Activated CD4-positive, alpha-beta memory T cell treated with anti-CD3 and anti-CD28 coated beads, Interleukin-2, amount 10 ng/mL, durations not matched to agents 7 days and 5 days (primary cell): ENCODE data around the gene SAPCD1. TPM values are rescaled to one million over a fixed set of nuclear protein-coding genes. Genes with fewer than 3 reads are reported as not detected.
A peak's percentile ranks its signal among the peaks of the same experiment; 100 is the strongest.

ENCODE experiments used
- CTCF ChIA-PET: fragments of 350-600 bp; sonication (Branson Sonifier 250); formaldehyde crosslinking; loops from one replicate; lab custom pipeline; 2021; ENCODE audit warnings: antibody characterized with exemption, inconsistent platforms; lab: Charles Lee
- POLR2A ChIA-PET: fragments of 350-600 bp; sonication (Branson Sonifier 250); formaldehyde crosslinking; loops from one replicate; lab custom pipeline; 2021; ENCODE audit warnings: antibody characterized with exemption; lab: Charles Lee
- DNase-seq: peaks from one replicate; pipeline ENCODE4 v3.0.0-alpha.2; 2020
- H3K27ac Mint-ChIP-seq: one replicate; pipeline ENCODE4 v1.8.0; 2021; ENCODE audit warnings: mild to moderate bottlenecking, mixed read lengths
- H3K27me3 Mint-ChIP-seq: one replicate; pipeline ENCODE4 v1.8.0; 2021; ENCODE audit warnings: mixed read lengths
- H3K36me3 Mint-ChIP-seq: one replicate; pipeline ENCODE4 v1.8.0; 2021; ENCODE audit warnings: low read depth, mixed read lengths
- H3K4me1 Mint-ChIP-seq: one replicate; pipeline ENCODE4 v1.8.0; 2021; ENCODE audit warnings: mixed read lengths
- H3K4me3 Mint-ChIP-seq: one replicate; pipeline ENCODE4 v1.8.0; 2021; ENCODE audit warnings: mild to moderate bottlenecking, mixed read lengths
- H3K9me3 Mint-ChIP-seq: one replicate; pipeline ENCODE4 v1.8.0; 2021; ENCODE audit warnings: mixed read lengths
- total RNA-seq, 2 experiments: library from RNA; stranded (reverse); gene quantifications; one replicate each; pipeline ENCODE4 v1.2.3, GENCODE V29; 2021

The SAPCD1 gene
- total RNA-seq, 2 experiments from 2014 or later = 10.7 to 14.6 TPM

GRCh38 chr6:31776989-31777666 is 14.7 kb downstream of the SAPCD1 start, which contains the start of gene VWA7:
TSS of gene VWA7 (minus strand) at chr6:31777328. CDS start at chr6:31776779, 549 bp downstream.
- CTCF ChIA-PET = interaction anchor here (0.8 to 1.4 kb wide), 3 partner anchors 8 to 92 kb away, joined by 3 to 9 read pairs (median 5); no protein-coding TSS in a partner anchor
- DNase-seq = peak; percentile 83
- peaks cover 43% of the 10 kb centered on the region for H3K4me1 Mint-ChIP-seq
- no peaks in the 10 kb centered on the region for H3K27me3 Mint-ChIP-seq
- peaks cover 22% of the 10 kb centered on the region for H3K36me3 Mint-ChIP-seq
- peak within 1 kb of the TSS; percentile 63 for H3K4me3 Mint-ChIP-seq
- H3K27ac Mint-ChIP-seq = peak within 1 kb of the TSS; percentile 84
- POLR2A ChIA-PET = interaction anchor here (0.6 to 3.2 kb wide), 13 partner anchors 9 to 282 kb away, joined by 3 to 14 read pairs (median 5); partner anchors contain the start of genes BAG6, DDAH2, GPANK1 and HSPA1B
- H3K9me3 Mint-ChIP-seq = no peaks in the 10 kb centered on the region

- no peaks in the 10 kb centered on the region for H3K27me3 Mint-ChIP-seq
- peaks cover 39% of the 10 kb centered on the region for H3K4me1 Mint-ChIP-seq
- no peak overlapping the region for H3K4me3 Mint-ChIP-seq
- H3K36me3 Mint-ChIP-seq = peaks cover 24% of the 10 kb centered on the region
- no peaks in the 10 kb centered on the region for H3K9me3 Mint-ChIP-seq
- DNase-seq = no peak
- peak overlapping the region; percentile 84 for H3K27ac Mint-ChIP-seq
- POLR2A ChIA-PET = interaction anchor here (0.6 to 3.2 kb wide), 13 partner anchors 8 to 283 kb away, joined by 3 to 14 read pairs (median 5); partner anchors contain the start of genes BAG6, DDAH2, GPANK1 and HSPA1B
- CTCF ChIA-PET = interaction anchor here (0.8 to 1.4 kb wide), 3 partner anchors 8 to 93 kb away, joined by 3 to 9 read pairs (median 5); no protein-coding TSS in a partner anchor
These were observed 15.2 kb downstream of the SAPCD1 start for GRCh38 chr6:31777667-31778050.

DNA sequence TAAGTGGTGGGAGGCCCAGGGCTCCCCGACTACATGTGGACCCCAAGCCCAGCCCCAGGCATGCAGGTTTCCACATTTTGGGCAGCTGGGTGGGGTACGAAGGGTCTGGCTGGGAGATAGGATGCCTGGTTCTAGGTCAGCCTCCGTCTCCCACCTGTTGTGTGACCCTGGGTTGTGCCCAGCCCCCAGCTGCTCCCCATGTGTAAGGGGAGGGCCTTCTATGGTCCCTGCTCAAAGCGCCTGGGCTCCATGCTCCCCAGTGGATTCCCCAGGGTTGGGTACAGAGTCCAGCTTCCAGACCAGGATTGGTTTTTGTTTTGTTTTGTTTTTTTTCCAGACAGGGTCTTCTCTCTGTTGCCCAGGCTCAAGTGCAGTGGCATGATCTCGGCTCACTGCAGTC is 15.7 kb downstream of the SAPCD1 start:
- H3K27ac Mint-ChIP-seq = peak overlapping the region; percentile 84
- POLR2A ChIA-PET = interaction anchor here (0.9 to 3.2 kb wide), 10 partner anchors 11 to 284 kb away, joined by 3 to 14 read pairs (median 8); partner anchors contain the start of genes DDAH2, GPANK1, HSPA1B and MSH5

DNA sequence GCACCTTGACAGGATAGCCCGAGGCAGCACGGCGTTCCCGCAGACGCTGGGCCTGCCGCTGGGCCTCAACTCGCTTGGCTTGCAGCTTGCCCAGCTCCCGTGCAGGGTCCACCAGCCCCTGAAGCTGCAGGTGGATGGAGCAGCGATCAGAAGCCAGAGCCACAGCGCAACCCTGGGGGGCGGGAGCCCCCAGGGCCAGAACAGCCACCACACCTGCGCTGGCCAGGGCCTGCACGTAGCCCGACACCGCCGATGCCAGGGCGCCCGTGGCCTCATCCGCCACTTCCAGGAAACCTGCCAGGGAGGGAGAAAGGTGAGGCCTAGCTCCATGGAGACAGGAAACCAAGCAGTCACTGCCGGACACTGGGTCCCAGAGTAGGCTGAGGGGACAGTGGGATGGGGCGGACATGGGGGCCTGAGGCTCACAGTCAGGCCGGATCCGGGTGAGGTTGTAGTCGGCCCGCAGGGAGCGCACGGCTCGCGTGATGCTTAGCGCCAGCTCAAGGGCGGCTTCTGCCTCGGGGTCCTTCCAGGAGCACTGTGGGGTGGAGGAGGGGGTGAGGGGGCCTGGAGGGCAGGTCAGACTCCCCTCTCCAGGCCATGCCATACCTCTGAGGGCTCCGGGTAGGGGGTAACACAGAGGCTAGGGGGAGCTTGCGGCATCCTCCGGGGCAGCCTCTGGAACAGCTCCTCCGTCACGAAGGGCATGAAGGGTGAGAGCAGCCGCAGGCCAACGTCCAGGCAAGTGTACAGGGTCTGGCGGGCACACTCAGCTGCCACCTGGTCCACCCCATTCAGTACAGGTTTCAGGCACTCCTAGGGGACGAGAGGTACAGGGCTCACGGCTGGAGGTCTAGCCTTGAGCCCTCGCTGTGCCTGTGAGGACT is 16.8 kb downstream of the SAPCD1 start:
- H3K4me3 Mint-ChIP-seq = no peak overlapping the region
- CTCF ChIA-PET = interaction anchor here (1.4 to 1.7 kb wide), 2 partner anchors 9 to 12 kb away, joined by 3 to 6 read pairs; no protein-coding TSS in a partner anchor
- H3K36me3 Mint-ChIP-seq = peaks cover 33% of the 10 kb centered on the region
- H3K4me1 Mint-ChIP-seq = peaks cover 32% of the 10 kb centered on the region
- no peaks in the 10 kb centered on the region for H3K27me3 Mint-ChIP-seq
- H3K9me3 Mint-ChIP-seq = no peaks in the 10 kb centered on the region
- POLR2A ChIA-PET = interaction anchor here (1.5 to 3.2 kb wide), 7 partner anchors 9 to 87 kb away, joined by 4 to 14 read pairs (median 7); partner anchors contain the start of genes DDAH2, HSPA1B and VARS1
- no peak overlapping the region for H3K27ac Mint-ChIP-seq
- no peak for DNase-seq

More for the DNA sequence above, 15.7 kb downstream of the SAPCD1 start:
- CTCF ChIA-PET = interaction anchor here (1.2 to 1.4 kb wide), 2 partner anchors 9 to 12 kb away, joined by 5 to 9 read pairs; no protein-coding TSS in a partner anchor
- Mint-ChIP-seq H3K4me3 (no peak overlapping the region), H3K36me3 (peaks cover 28% of the 10 kb centered on the region), H3K27me3 (no peaks in the 10 kb centered on the region), H3K9me3 (no peaks in the 10 kb centered on the region), H3K4me1 (peaks cover 35% of the 10 kb centered on the region)
- DNase-seq = no peak

GRCh38 chr6:31779908-31780307 is 17.5 kb downstream of the SAPCD1 start:
- Mint-ChIP-seq H3K4me1 (peaks cover 31% of the 10 kb centered on the region), H3K9me3 (no peaks in the 10 kb centered on the region), H3K27me3 (no peaks in the 10 kb centered on the region), H3K27ac (no peak overlapping the region), H3K4me3 (no peak overlapping the region), H3K36me3 (peaks cover 39% of the 10 kb centered on the region)
- POLR2A ChIA-PET = interaction anchor here (1.5 to 3.2 kb wide), 3 partner anchors 10 to 16 kb away, joined by 4 to 14 read pairs (median 7); partner anchors contain the start of gene VARS1
- no peak for DNase-seq
- CTCF ChIA-PET = interaction anchor here (1.4 to 1.7 kb wide), 2 partner anchors 10 to 11 kb away, joined by 3 to 6 read pairs; no protein-coding TSS in a partner anchor

DNA sequence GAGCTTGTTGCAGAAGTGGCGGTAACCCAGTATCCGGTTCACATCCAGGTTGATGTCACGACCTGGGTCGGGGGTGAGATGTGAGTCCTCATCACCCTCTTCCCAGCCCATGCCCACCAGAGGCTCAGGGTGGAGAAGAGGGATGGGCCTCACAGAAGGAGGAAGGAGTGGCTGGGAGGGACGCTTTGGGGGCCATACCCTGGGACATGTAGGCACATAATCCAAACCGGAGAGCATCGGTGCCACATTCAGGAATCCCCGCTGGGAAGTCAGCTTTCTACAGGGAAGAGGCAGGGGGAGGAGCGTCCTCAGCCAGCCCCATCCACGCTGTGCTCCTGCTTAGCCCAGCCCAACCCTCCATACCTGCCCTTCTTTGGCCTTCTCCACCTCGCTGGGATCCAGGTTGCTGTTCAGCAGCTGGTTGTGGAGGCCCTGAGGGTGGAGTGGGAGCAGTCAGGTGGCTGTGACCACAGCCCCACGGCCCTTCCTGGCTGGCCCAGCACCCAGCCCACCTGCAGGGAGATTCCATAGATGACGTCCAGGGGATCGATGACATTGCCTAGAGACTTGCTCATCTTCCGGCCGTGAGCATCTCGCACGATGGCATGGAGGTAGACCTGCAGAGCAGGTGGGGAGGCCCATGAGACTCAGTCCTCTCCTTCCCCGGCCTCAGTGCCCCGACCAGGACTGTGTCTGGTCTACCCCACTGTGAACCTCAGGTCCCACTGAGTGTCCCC is 18.2 kb downstream of the SAPCD1 start:
- Mint-ChIP-seq H3K4me1 (peaks cover 23% of the 10 kb centered on the region), H3K27ac (no peak overlapping the region), H3K4me3 (no peak overlapping the region), H3K36me3 (peaks cover 37% of the 10 kb centered on the region), H3K9me3 (no peaks in the 10 kb centered on the region), H3K27me3 (no peaks in the 10 kb centered on the region)
- ChIA-PET CTCF (interaction anchor here (1.4 to 1.7 kb wide), 2 partner anchors 10 to 11 kb away, joined by 3 to 6 read pairs; no protein-coding TSS in a partner anchor), POLR2A (interaction anchor here (2.4 kb wide), 1 partner anchor 10 kb away, joined by 7 read pairs; no protein-coding TSS in a partner anchor)
- DNase-seq = no peak

- H3K36me3 Mint-ChIP-seq = peaks cover 40% of the 10 kb centered on the region
- DNase-seq = no peak
- H3K27ac Mint-ChIP-seq = no peak overlapping the region
- H3K9me3 Mint-ChIP-seq = no peaks in the 10 kb centered on the region
- ChIA-PET CTCF (interaction anchor here (0.8 kb wide), 1 partner anchor 17 kb away, joined by 3 read pairs; no protein-coding TSS in a partner anchor), POLR2A (interaction anchor here (2.4 kb wide), 1 partner anchor 9 kb away, joined by 7 read pairs; no protein-coding TSS in a partner anchor)
- peaks cover 15% of the 10 kb centered on the region for H3K4me1 Mint-ChIP-seq
- H3K27me3 Mint-ChIP-seq = no peaks in the 10 kb centered on the region
- no peak overlapping the region for H3K4me3 Mint-ChIP-seq
These were observed 19.0 kb downstream of the SAPCD1 start for GRCh38 chr6:31781244-31782125.

DNA sequence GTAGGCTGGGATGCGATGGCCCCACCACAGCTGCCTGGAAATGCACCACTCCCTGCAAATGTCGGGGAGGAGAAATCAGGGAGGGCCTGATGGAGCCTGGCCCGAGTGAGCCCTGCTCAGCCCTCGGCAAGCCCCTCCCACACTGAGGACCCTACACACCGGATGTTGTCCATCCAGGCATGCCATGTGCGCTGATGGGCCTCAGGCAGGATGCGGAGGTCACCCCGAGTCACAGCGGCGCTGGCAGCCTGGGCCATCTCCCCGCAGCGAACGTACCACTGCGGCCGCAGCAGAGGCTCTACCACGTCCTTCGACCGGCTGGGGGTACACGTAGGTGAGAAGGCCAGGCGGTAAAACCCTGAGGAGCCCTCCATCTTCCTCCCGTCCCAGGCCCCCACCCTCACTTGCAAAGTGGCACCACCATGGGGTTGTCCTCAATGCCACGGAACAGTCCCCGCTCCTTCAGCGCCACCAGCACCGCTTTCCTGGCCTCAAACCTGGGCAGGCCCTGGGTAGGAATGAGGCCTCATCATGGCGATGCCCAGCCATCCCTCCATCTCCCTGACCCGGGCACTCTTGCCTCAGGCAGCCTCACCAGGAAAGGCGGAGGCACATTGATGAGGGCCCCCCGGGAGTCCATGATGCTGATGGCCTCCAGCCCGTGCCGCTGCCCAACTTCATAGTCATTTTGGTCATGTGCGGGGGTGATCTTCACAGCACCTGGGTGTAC is 19.8 kb downstream of the SAPCD1 start:
- no peak overlapping the region for H3K27ac Mint-ChIP-seq
- peaks cover 40% of the 10 kb centered on the region for H3K36me3 Mint-ChIP-seq
- no peak for DNase-seq
- CTCF ChIA-PET = interaction anchor here (0.8 kb wide), 1 partner anchor 16 kb away, joined by 3 read pairs; no protein-coding TSS in a partner anchor
- POLR2A ChIA-PET = no interaction called here
- no peaks in the 10 kb centered on the region for H3K9me3 Mint-ChIP-seq
- no peaks in the 10 kb centered on the region for H3K27me3 Mint-ChIP-seq
- H3K4me3 Mint-ChIP-seq = no peak overlapping the region
- H3K4me1 Mint-ChIP-seq = peaks cover 7% of the 10 kb centered on the region

DNA sequence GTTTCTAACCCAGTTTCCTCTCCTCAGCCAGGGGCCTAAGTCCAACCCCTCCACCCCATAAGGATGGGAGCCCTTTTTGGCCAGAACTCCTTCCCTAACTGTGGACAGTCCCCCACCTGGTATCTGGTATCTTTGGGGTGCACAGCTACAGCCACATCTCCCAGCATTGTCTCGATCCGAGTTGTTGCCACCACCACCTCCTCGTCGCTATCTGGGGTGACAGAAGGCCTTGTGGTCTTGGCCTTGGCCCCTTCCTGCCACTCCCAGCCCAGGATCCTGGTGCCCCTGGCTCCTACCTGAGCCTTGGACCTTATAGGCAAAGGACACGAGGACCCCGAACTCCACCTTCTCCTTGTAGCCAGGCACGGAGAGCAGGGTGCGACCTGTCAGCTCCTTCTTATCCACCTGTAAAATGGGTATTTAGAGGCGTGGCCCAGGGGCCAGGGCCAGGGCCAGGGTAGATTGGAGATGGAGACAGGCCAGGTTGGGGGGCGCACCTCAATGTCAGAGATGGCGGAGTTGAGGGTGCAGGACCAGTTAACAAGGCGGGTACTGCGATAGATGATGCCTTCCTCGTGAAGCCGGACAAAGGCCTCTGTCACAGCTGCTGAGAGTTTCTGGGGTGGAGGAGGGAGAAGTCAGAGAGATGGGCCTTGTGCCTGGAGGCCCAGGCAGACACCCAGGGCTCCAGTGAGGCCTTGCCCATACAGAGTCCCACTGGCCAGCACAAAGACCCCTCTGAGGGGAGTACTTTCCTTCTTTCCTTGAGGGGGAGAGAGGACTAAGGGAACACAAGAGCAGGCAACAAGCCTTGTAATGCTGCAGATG is 21.9 kb downstream of the SAPCD1 start:
- POLR2A ChIA-PET = interaction anchor here (1.0 to 2.9 kb wide), 4 partner anchors 10 to 44 kb away, joined by 3 to 12 read pairs (median 4); partner anchors contain the start of genes LSM2 and MSH5
- no peak for DNase-seq
- peaks cover 4% of the 10 kb centered on the region for H3K4me1 Mint-ChIP-seq
- H3K36me3 Mint-ChIP-seq = peaks cover 39% of the 10 kb centered on the region
- peak overlapping the region; percentile 30 for H3K27ac Mint-ChIP-seq
- no peaks in the 10 kb centered on the region for H3K9me3 Mint-ChIP-seq
- H3K27me3 Mint-ChIP-seq = no peaks in the 10 kb centered on the region
- CTCF ChIA-PET = interaction anchor here (0.8 to 1.2 kb wide), 4 partner anchors 11 to 15 kb away, joined by 3 to 5 read pairs (median 4); partner anchors contain the start of gene VARS1
- H3K4me3 Mint-ChIP-seq = no peak overlapping the region
